GM19467 (cell line): ENCODE results near the gene AKR7A2.
"Not testable (repeated sequence)": the region's sequence is repeated elsewhere in the genome, so short reads cannot be mapped to it uniquely, and the experiment has no call there.

Source experiments
- ATAC-seq: cut with Tn5 transposase; IDR thresholded peaks from one replicate; pipeline ENCODE4 v1.9.1; 2021; ENCODE audit warnings: mild to moderate bottlenecking, moderate library complexity; ENCODE audit not compliant: unreplicated experiment

The AKR7A2 gene

DNA sequence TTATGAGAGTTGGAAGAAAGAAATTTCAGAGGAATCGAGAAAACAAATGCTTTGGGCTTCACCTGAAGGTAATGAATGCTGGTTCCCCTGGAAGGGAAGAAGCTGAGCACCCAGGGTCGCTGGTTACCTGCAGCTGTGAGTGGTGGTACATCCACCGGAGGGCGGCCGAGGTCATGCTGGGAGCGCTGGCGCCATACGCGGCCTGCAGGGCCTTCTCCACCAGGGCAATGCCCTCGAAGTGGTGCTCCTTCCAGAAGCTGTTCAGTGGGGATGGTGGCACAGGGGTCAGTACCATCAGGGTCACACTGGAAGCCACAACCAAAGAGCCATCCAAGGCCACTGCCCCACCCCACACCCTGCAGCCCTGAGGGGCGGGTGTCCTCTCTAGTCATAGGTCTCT lies 43.5 kb downstream of the AKR7A2 start:
- no peak for ATAC-seq

DNA sequence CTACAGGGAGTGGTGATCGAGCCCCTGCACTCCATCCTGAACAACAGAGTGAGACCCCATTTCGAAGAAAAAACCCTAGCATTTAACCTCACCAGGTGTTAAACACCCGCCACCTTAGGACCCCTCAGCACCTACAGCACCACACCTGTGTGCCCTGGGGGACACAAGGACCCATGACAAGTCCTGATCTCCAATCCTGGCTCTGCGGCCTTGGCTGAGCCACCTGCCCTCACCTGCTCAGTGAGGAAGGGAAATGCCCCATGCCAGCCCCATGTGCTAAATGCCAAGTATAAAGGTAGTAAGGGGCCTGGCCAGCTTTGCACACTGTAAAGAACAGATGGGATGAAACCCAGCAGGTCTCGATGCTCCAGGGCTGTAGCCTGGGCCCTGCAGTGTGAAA lies 49.2 kb downstream of the AKR7A2 start:
- ATAC-seq: no peak

DNA sequence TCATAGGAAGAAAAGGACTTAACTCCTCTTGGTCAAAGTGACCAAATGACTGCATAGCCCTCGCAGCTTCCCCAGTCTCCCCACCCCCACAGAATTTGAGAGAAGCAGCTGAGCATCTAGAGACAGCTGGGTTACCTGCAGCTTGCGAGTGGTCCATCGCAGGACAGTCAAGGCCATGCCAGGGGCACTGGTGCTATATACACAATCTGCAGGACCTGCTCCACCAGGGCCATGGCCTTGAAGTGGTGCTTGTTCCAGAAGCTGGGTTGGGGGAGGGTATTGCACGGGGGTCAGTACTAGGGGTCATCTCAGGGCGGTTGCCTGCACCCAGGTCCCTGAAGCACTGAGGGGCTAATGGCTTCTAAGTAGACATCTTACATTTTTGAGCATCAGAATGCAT lies 49.9 kb downstream of the AKR7A2 start:
- no peak for ATAC-seq

DNA sequence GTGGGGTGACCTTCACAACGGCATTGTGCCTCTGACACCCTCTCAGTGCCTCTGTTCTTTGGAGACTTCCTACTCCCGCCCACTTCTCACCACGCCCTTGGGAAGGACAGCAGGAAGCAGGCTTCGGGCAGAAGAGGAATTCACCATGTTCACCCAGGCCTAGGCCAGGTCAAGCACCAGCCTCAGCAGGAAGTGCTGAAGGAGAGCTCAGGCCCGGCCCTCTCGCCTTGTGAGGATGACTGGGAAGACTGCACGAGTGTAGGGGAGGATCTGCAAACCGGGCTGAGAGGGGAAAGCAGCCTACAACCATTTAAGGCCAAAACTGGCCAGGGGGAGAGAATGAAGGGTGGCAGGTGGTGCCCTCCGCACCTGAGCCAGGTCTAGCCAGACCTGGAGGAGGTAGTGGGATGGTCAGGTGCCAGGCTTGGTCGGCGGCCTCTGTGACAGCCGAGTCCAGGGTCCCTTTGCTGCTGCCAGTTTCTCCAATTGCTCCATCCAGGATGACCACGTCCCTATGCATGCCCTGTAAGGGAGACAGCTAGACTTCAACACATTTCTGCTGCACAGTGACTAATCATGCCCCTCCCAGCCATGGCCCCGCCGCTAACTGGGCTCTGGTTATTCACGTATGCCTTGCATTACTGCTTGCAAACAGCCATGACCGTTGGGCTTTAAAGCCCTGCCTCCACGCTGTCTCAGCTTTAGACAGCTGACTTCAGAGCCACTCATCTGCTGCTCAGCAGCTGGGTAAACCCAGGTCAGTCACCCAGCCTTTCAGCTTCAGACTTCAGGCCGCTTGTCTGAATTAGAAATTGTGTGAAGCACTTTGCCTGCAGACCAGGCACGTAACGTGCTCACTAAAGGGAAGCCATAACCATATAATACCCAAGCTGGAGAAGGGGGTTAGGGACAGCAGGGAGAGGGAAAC lies 51.5 kb downstream of the AKR7A2 start:
- ATAC-seq: no peak

DNA sequence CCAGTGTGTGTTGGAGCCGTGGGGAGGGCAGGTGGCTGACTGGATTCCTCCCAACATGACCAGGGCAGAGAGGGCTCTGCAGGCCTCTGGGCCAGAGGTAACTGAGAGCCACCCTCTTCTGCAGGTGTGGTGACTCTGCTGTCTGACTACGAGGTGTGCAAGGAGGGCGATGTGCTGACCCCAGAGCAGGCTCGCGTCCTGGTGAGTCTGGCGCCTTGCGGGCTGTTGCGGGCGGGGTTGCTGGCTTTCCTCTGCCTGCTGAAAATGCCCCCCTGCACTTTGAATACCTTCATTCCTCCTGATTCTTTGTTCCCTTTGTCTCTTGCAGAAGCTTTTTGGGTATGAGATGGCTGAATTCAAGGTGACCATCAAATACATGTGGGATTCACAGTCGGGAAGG lies 53.6 kb downstream of the AKR7A2 start:
- no peak for ATAC-seq

DNA sequence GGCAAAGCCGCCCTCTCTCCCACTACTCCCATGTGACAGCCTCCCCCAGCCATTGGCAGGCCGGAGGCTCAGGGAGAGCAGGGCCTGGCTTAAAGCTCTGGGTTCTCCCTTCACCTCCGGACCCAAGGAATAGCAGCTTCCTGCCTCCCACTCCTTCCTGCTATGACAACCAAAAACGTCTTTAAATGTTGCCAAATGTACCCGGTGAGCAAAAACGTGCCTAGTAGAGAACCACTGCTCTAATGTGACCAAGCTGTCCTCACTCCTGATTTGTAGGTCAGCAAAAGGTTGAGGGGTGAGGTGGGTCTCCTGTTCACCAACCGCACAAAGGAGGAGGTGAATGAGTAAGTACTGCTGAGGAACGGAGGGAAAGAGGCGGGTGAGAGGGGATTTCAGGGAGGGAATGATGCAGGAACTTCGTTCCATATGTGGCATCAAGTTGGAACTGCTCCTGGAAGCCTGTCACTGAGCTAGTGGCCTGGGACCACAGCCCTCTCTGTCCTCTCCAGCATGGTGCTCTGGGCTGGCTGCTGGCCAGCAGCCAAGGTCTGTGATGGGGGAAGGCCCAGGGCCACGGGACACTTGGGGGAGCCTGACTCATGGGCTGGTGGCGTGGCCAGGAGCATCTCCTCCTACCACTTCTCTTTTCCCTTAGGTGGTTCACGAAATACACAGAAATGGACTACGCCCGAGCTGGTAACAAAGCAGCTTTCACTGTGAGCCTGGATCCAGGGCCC lies 54.6 kb downstream of the AKR7A2 start:
- ATAC-seq: no peak

DNA sequence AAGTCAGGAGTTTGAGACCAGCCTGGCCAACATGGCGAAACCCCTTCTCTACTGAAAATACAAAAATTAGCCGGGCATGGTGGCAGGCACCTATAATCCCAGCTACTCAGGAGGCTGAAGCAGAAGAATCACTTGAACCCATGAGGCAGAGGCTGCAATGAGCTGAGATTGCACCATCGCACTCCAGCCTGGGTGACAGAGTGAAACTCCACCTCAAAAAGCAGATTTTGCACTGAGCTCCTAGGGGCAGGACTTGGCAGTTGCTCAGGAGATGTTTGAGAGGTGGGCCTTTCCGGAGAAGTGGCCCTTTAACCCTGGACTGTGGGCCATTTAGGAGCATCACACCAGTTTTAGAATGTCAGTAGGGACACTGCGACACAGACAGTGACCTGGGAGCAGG lies 55.6 kb downstream of the AKR7A2 start:
- not testable (repeated sequence) for ATAC-seq

DNA sequence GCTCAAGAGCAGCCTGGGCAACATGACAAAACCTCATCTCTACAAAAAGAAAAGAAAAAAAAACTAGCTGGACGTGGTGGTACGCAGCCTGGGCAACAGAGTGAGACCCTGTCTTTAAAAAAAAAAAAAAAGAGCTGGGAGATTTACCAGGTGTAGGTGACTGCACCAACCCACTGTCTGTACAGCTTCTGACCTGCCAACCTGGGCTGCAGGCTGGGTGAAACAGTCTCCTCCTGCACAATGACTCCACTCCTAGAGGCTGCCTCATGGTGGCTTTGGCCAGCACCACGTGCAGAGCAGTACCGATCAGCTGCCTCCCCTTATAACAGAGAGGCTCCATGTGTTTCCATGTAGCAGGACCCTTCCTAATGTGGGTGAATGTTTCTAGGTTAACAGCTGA lies 56.7 kb downstream of the AKR7A2 start:
- ATAC-seq: no peak

DNA sequence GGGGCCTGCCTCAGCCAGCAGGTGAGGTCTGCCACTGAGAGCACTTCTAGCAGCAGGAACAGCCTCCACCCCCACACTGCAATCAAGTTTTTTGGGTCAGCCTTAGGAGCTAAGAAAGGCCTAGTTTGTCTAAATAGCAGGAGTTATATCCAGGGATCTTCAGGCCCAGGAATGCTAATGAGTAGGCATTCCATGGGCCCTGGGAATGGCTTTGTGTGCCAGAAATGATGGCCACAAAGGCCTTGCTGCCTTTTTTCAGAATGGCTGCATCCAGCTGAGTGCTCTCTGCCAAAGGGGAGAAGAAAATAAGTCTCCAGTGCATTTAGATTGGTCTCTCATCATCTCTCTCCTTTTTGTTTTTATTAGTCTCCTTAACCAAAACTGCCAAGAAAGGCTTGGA lies 57.5 kb downstream of the AKR7A2 start:
- no peak for ATAC-seq
